DND-41 (cell line): Measurements from ENCODE around the gene MROH7.

Experiments
- ATAC-seq: fragments of 200-7000 bp; cut with Tn5 transposase; 3 replicates; pipeline ENCODE4 v1.9.1; 2021; ENCODE audit warnings: low read depth; ENCODE audit not compliant: insufficient read depth
- DNase-seq: peaks from one replicate; pipeline ENCODE4 v3.0.0-alpha.2; 2020
- H2AFZ ChIP-seq: 2 replicates; pipeline ENCODE4 v1.6.0; 2012; ENCODE audit warnings: low read depth, low read length
- H3K27ac ChIP-seq: 2 replicates; pipeline ENCODE4 v1.5.1; 2012; ENCODE audit warnings: low read length, inconsistent platforms
- H3K27me3 ChIP-seq: fragments of 200-600 bp; sonication (generic); 2 replicates; pipeline ENCODE4 v1.6.0; 2012; ENCODE audit warnings: low read length, mild to moderate bottlenecking, inconsistent platforms; ENCODE audit not compliant: insufficient read depth, poor library complexity
- H3K36me3 ChIP-seq: 2 replicates; pipeline ENCODE4 v1.5.1; 2012; ENCODE audit warnings: low read length, inconsistent platforms; ENCODE audit not compliant: insufficient read depth
- H3K4me1 ChIP-seq: 2 replicates; pipeline ENCODE4 v1.5.1; 2012; ENCODE audit warnings: mild to moderate bottlenecking, low read length; ENCODE audit not compliant: insufficient read depth
- H3K4me2 ChIP-seq: 2 replicates; pipeline ENCODE4 v1.6.0; 2012; ENCODE audit warnings: mild to moderate bottlenecking, moderate library complexity, low read length, inconsistent platforms; ENCODE audit not compliant: insufficient read depth
- H3K4me3 ChIP-seq, 2 experiments: fragments of 200-600 bp in 1 of 2; shearing (Covaris generic) in 1 of 2; 2 replicates each; pipeline ENCODE4 v1.5.1; 2012 to 2016; ENCODE audit warnings: inconsistent platforms in 2 of 2, low read length in 2 of 2, mild to moderate bottlenecking in 2 of 2, low read depth in 1 of 2, moderate library complexity in 1 of 2
- H3K79me2 ChIP-seq: 2 replicates; pipeline ENCODE4 v1.6.0; 2012; ENCODE audit warnings: low read length, inconsistent platforms; ENCODE audit not compliant: insufficient read depth
- H3K9ac ChIP-seq: 2 replicates; pipeline ENCODE4 v1.6.0; 2012; ENCODE audit warnings: low read depth, mild to moderate bottlenecking, inconsistent platforms, low read length, moderate library complexity
- H3K9me3 ChIP-seq: 2 replicates; pipeline ENCODE4 v1.5.1; 2012; ENCODE audit warnings: low read length, moderate library complexity, mild to moderate bottlenecking, inconsistent platforms; ENCODE audit not compliant: insufficient read depth, severe bottlenecking
- H4K20me1 ChIP-seq: 2 replicates; pipeline ENCODE4 v1.6.0; 2012; ENCODE audit warnings: low read length; ENCODE audit not compliant: insufficient read depth
- CTCF ChIP-seq: IDR thresholded peaks from 2 replicates; pipeline ENCODE4 v1.5.1; 2012; ENCODE audit warnings: borderline replicate concordance, low read length, moderate library complexity, mild to moderate bottlenecking; ENCODE audit not compliant: poor library complexity, severe bottlenecking; ENCODE audit errors: extremely low read depth
- EZH2 ChIP-seq: IDR thresholded peaks from 3 replicates; pipeline ENCODE4 v1.6.1; 2012; ENCODE audit warnings: borderline replicate concordance, low read depth, mild to moderate bottlenecking, moderate library complexity, low read length, inconsistent platforms; ENCODE audit not compliant: severe bottlenecking

MROH7 gene

DNA sequence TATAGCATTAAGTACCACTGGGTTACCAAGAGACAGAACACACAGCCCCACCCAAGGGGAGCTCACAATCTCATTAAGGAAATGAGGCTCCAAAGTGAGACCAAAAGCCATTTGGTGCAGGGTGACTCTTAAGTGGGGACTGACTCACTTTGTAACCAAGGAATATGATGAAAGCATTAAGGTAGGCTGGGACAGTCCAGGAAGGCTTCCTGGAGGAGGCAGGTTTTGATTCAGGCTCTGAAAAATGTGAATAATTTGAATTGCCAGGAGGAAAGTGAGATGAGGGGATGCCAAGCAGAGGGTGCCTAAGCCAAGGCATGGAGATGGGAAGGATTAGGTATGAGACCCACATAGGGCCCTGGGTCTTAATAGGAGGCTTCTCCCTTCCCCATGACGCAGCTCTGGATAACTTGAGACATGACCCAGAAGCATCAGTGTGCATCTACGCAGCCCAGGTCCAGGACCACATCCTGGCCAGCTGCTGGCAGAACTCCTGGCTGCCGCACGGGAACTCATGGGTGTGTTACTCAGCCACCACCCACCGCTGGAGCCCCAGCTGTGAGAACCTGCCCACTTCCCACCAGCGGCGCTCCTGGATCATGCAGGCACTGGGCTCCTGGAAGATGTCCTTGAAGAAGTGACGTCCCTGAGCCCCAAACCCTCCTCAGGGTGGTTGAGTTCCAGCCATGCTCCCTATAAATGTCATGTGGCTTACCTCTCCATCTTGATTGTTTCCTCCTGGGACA is 68.1 kb downstream of the MROH7 start:
- Histone ChIP-seq H3K27me3 (no peaks in the 10 kb centered on the region), H4K20me1 (no peaks in the 10 kb centered on the region; the same call in 1 of the 2 replicates), H3K79me2 (no peaks in the 10 kb centered on the region), H3K9me3 (no peaks in the 10 kb centered on the region), H3K4me3 (no peak overlapping the region), H3K4me1 (0 out of 2 replicates have a peak, but pooled peaks cover 1% of the 10 kb centered on the region), H3K27ac (no peak overlapping the region), H3K4me2 (no peak overlapping the region), H3K9ac (no peak overlapping the region), H2AFZ (no peak overlapping the region), H3K36me3 (no peaks in the 10 kb centered on the region)
- ATAC-seq (no peak), DNase-seq (no peak)
- no peak for TF ChIP-seq CTCF
- TF ChIP-seq EZH2 = no peak

DNA sequence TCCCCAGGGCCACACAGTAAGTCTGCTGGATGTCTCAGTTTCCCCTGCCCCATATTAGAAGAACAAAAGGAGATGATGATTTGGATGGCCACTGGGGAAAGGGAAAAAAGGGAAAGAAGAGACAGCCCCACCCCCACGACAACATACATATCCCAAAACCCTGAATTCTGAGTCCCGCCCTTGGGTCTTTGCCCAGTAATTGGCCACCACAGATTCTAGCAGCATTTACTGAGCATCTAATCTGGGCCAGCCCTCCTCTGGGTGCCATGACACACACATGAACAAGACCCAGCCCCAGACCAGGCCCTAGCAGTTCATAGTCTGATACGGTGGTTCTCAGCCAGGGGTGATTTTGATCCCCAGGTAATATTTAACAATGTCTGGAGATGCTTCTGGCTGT is 68.8 kb downstream of the MROH7 start:
- Histone ChIP-seq H3K9ac (no peak overlapping the region), H3K79me2 (no peaks in the 10 kb centered on the region), H4K20me1 (no peaks in the 10 kb centered on the region; the same call in 1 of the 2 replicates), H3K27me3 (no peaks in the 10 kb centered on the region), H3K9me3 (no peaks in the 10 kb centered on the region), H3K4me3 (no peak overlapping the region), H3K4me1 (peaks cover 8% of the 10 kb centered on the region), H3K4me2 (no peak overlapping the region), H2AFZ (no peak overlapping the region), H3K27ac (no peak overlapping the region), H3K36me3 (no peaks in the 10 kb centered on the region)
- DNase-seq (no peak), ATAC-seq (no peak)
- TF ChIP-seq CTCF = no peak
- no peak for TF ChIP-seq EZH2

GRCh38 chr1:54710841-54711240 is 69.3 kb downstream of the MROH7 start:
- Histone ChIP-seq H3K9ac (no peak overlapping the region), H3K27me3 (no peaks in the 10 kb centered on the region), H3K4me3 (no peak overlapping the region), H3K27ac (no peak overlapping the region), H4K20me1 (no peaks in the 10 kb centered on the region; the same call in 1 of the 2 replicates), H3K36me3 (no peaks in the 10 kb centered on the region), H3K9me3 (no peaks in the 10 kb centered on the region), H3K4me1 (peaks cover 9% of the 10 kb centered on the region), H3K79me2 (peaks cover 2% of the 10 kb centered on the region), H2AFZ (no peak overlapping the region), H3K4me2 (no peak overlapping the region)
- ATAC-seq (no peak), DNase-seq (no peak)
- TF ChIP-seq CTCF = no peak
- no peak for TF ChIP-seq EZH2

- H3K36me3 ChIP-seq = no peaks in the 10 kb centered on the region
- no peaks in the 10 kb centered on the region for H3K27me3 ChIP-seq
- H3K4me1 ChIP-seq = peaks cover 13% of the 10 kb centered on the region
- no peak for TF ChIP-seq CTCF
- no peak for TF ChIP-seq EZH2
- ATAC-seq (no peak), DNase-seq (no peak)
- no peak overlapping the region for H3K4me2 ChIP-seq
- H3K27ac ChIP-seq = no peak overlapping the region
- no peak overlapping the region for H3K4me3 ChIP-seq
- peaks cover 9% of the 10 kb centered on the region for H3K79me2 ChIP-seq
- no peaks in the 10 kb centered on the region; the same call in 1 of the 2 replicates for H4K20me1 ChIP-seq
- no peaks in the 10 kb centered on the region for H3K9me3 ChIP-seq
- H3K9ac ChIP-seq = no peak overlapping the region
- no peak overlapping the region for H2AFZ ChIP-seq
Observed at GRCh38 chr1:54711536-54711935, 70.0 kb downstream of the MROH7 start.
